Stimulated activated CD8-positive, alpha-beta memory T cell treated with anti-CD3 and anti-CD28 coated beads, Interleukin-15, amount 100 ng/mL, for 48 hours (primary cell): ENCODE measurements around the gene CD300A.
A peak's percentile ranks its signal among the peaks of the same experiment; 100 is the strongest.

ENCODE experiments used
- DNase-seq, 2 donors: peaks; one replicate each; pipeline ENCODE4 v3.0.0-alpha.2; 2020; ENCODE audit warnings: low read depth in 2 of 2

The CD300A gene

GRCh38 chr17:74439691-74440567 is 26.5 kb upstream of the CD300A start:
- no peak for DNase-seq

GRCh38 chr17:74441537-74441936 is 24.9 kb upstream of the CD300A start:
- no peak for DNase-seq

GRCh38 chr17:74442291-74442669 is 24.2 kb upstream of the CD300A start:
- no peak for DNase-seq

GRCh38 chr17:74442670-74443515 is 23.5 kb upstream of the CD300A start:
- no peak for DNase-seq

GRCh38 chr17:74443516-74444296 is 22.7 kb upstream of the CD300A start:
- no peak for DNase-seq

GRCh38 chr17:74444406-74444805 is 22.0 kb upstream of the CD300A start:
- no peak for DNase-seq

GRCh38 chr17:74445158-74445557 is 21.3 kb upstream of the CD300A start:
- DNase-seq, result no peak

- peak in 1 of 2 donors; percentile 58 for DNase-seq
These were observed 19.6 kb upstream of the CD300A start for GRCh38 chr17:74446551-74447500.

- no peak for DNase-seq
These were observed 18.7 kb upstream of the CD300A start for GRCh38 chr17:74447628-74448159.

GRCh38 chr17:74448756-74449155 is 17.7 kb upstream of the CD300A start:
- no peak for DNase-seq

- DNase-seq, result no peak
These were observed 17.1 kb upstream of the CD300A start for GRCh38 chr17:74449306-74449705.

- no peak for DNase-seq
These were observed 16.7 kb upstream of the CD300A start for GRCh38 chr17:74449773-74450172.

GRCh38 chr17:74450231-74450630 is 16.2 kb upstream of the CD300A start:
- no peak for DNase-seq

GRCh38 chr17:74450925-74451403 is 15.5 kb upstream of the CD300A start:
- no peak for DNase-seq

- no peak for DNase-seq
These were observed 14.9 kb upstream of the CD300A start for GRCh38 chr17:74451557-74451956.

- no peak for DNase-seq
These were observed 14.2 kb upstream of the CD300A start for GRCh38 chr17:74452033-74452840.

GRCh38 chr17:74452841-74453661 is 13.4 kb upstream of the CD300A start:
- no peak for DNase-seq

GRCh38 chr17:74453665-74454196 is 12.7 kb upstream of the CD300A start:
- peak in 1 of 2 donors; percentile 79 for DNase-seq
